COLO829 (cell line): ENCODE measurements around the gene MRPS18A.
A peak's percentile ranks its signal among the peaks of the same experiment; 100 is the strongest.

Experiments used
- DNase-seq: peaks from one replicate; pipeline ENCODE4 v3.0.0; 2012; ENCODE audit warnings: low spot score

MRPS18A gene

GRCh38 chr6:43698584-43699349, 11.2 kb upstream of the MRPS18A start:
- peak; percentile 23 for DNase-seq

GRCh38 chr6:43697421-43697820, 9.8 kb upstream of the MRPS18A start:
- DNase-seq = no peak

- DNase-seq = no peak
Observed at GRCh38 chr6:43695967-43696291, 8.3 kb upstream of the MRPS18A start.

- no peak for DNase-seq
Observed at GRCh38 chr6:43695215-43695966, 7.8 kb upstream of the MRPS18A start.

GRCh38 chr6:43689421-43689820, 1.8 kb upstream of the MRPS18A start:
- no peak for DNase-seq

GRCh38 chr6:43687079-43687436, 533 bp downstream of the MRPS18A start:
- no peak for DNase-seq

- no peak for DNase-seq
Observed at GRCh38 chr6:43683708-43684455, 3.7 kb downstream of the MRPS18A start.

- DNase-seq = no peak
Observed at GRCh38 chr6:43682724-43683429, 4.7 kb downstream of the MRPS18A start.

- no peak for DNase-seq
Observed at GRCh38 chr6:43681303-43681702, 6.3 kb downstream of the MRPS18A start.

GRCh38 chr6:43680308-43681200, 7.0 kb downstream of the MRPS18A start:
- DNase-seq = no peak

GRCh38 chr6:43679057-43679456, 8.5 kb downstream of the MRPS18A start:
- no peak for DNase-seq

GRCh38 chr6:43678341-43678740, 9.2 kb downstream of the MRPS18A start:
- no peak for DNase-seq

GRCh38 chr6:43677759-43678158, 9.8 kb downstream of the MRPS18A start:
- no peak for DNase-seq

GRCh38 chr6:43676962-43677606, 10.5 kb downstream of the MRPS18A start:
- no peak for DNase-seq

- no peak for DNase-seq
Observed at GRCh38 chr6:43674921-43675320, 12.7 kb downstream of the MRPS18A start.

- DNase-seq = no peak
Observed at GRCh38 chr6:43674291-43674690, 13.3 kb downstream of the MRPS18A start.

GRCh38 chr6:43673444-43674084, 14.0 kb downstream of the MRPS18A start:
- DNase-seq = no peak

- no peak for DNase-seq
Observed at GRCh38 chr6:43671801-43672690, 15.5 kb downstream of the MRPS18A start.
